Stimulated activated CD8-positive, alpha-beta memory T cell treated with anti-CD3 and anti-CD28 coated beads, Interleukin-7, amount 100 ng/mL, for 24 hours (primary cell): ENCODE measurements around the gene PDE4C.

Source experiments
- DNase-seq: peaks from one replicate; pipeline ENCODE4 v3.0.0-alpha.2; 2020; ENCODE audit warnings: low read depth

Gene PDE4C

GRCh38 chr19:18225702-18226468 lies at the start of gene PDE4C:
PDE4C (minus strand) TSS chr19:18226438; CDS start chr19:18226415, 23 bp downstream.
- no peak for DNase-seq

GRCh38 chr19:18274781-18275356 lies 48.6 kb upstream of the PDE4C start:
- no peak for DNase-seq

- no peak for DNase-seq
Observed at GRCh38 chr19:18274219-18274780, 48.1 kb upstream of the PDE4C start, which contains the start of gene IQCN. IQCN (minus strand) TSS chr19:18274452; CDS start chr19:18269478, 4,974 bp downstream.

GRCh38 chr19:18273561-18274218 lies 47.5 kb upstream of the PDE4C start:
- DNase-seq: no peak

- DNase-seq: no peak
Observed at GRCh38 chr19:18271433-18271841, 45.2 kb upstream of the PDE4C start.

GRCh38 chr19:18270326-18270725 lies 44.1 kb upstream of the PDE4C start:
- DNase-seq: no peak

GRCh38 chr19:18269070-18269723 lies 43.0 kb upstream of the PDE4C start:
- no peak for DNase-seq

- DNase-seq: no peak
Observed at GRCh38 chr19:18266771-18267686, 40.8 kb upstream of the PDE4C start.

GRCh38 chr19:18265582-18265981 lies 39.3 kb upstream of the PDE4C start:
- no peak for DNase-seq

- no peak for DNase-seq
Observed at GRCh38 chr19:18264971-18265540, 38.8 kb upstream of the PDE4C start.

- DNase-seq: no peak
Observed at GRCh38 chr19:18264137-18264854, 38.1 kb upstream of the PDE4C start.

GRCh38 chr19:18263324-18264136 lies 37.3 kb upstream of the PDE4C start:
- DNase-seq: no peak

- DNase-seq: no peak
Observed at GRCh38 chr19:18262917-18263316, 36.7 kb upstream of the PDE4C start.

GRCh38 chr19:18262144-18262543 lies 35.9 kb upstream of the PDE4C start:
- DNase-seq: no peak

GRCh38 chr19:18261474-18261873 lies 35.2 kb upstream of the PDE4C start:
- DNase-seq: no peak

GRCh38 chr19:18259893-18260292 lies 33.7 kb upstream of the PDE4C start:
- DNase-seq: no peak

- DNase-seq: no peak
Observed at GRCh38 chr19:18257503-18258470, 31.5 kb upstream of the PDE4C start.
